NB4 (cell line): ENCODE results near the gene BMP5.

Source experiments
- DNase-seq: peaks from one replicate; pipeline ENCODE4 v3.0.0; 2010; ENCODE audit warnings: low read depth
- H3K4me3 ChIP-seq: one replicate; pipeline ENCODE4 v1.5.1; 2011; ENCODE audit warnings: mild to moderate bottlenecking, low read depth, low read length, moderate library complexity
- MYC ChIP-seq: IDR thresholded peaks from 2 replicates; pipeline ENCODE4 v1.6.1; 2011; ENCODE audit warnings: low read depth, low read length
- POLR2A ChIP-seq: IDR thresholded peaks from 2 replicates; pipeline ENCODE4 v1.6.1; 2011; ENCODE audit warnings: mild to moderate bottlenecking; ENCODE audit not compliant: insufficient read length; ENCODE audit errors: extremely low read depth
- TF ChIP-seq, protein P1 (sequence below): IDR thresholded peaks from 2 replicates; pipeline ENCODE4 v1.6.1; 2011; ENCODE audit warnings: low read depth, low read length
- TF ChIP-seq, protein P2 (sequence below): IDR thresholded peaks from one replicate; pipeline ENCODE4 v1.5.1; 2012; ENCODE audit warnings: low read depth, low read length

BMP5 gene

DNA sequence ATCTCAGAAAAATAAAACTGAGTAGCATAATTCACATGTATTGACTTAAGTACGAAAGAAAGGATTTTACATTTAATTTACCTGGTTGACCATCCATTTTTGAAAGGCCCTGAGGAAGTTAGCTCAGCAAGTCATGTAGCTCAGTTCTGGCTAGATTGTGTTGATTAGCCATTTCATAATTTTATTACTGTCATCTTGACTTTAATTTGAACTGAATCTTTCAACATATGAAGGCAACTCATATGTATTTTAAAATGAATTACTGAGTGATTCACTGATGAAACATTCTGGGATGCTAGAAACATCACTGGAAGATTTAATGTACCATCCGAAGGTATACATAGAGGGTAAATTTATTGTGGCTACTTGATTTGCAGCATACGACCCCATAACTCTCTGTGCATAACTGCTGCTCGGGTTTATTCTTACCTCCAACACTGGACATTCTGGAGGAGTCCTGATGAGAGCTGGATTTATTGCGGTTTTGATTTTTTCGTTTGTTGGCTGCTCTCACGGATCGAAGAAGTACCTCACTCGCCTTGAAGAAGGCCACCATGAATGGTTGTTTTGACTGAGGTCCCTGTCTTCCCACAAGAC, 101.7 kb downstream of the BMP5 start:
- no peak for DNase-seq
- TF ChIP-seq POLR2A, result no peak
- TF ChIP-seq, protein P1, sequence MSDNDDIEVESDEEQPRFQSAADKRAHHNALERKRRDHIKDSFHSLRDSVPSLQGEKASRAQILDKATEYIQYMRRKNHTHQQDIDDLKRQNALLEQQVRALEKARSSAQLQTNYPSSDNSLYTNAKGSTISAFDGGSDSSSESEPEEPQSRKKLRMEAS, result no peak
- TF ChIP-seq, protein P2, sequence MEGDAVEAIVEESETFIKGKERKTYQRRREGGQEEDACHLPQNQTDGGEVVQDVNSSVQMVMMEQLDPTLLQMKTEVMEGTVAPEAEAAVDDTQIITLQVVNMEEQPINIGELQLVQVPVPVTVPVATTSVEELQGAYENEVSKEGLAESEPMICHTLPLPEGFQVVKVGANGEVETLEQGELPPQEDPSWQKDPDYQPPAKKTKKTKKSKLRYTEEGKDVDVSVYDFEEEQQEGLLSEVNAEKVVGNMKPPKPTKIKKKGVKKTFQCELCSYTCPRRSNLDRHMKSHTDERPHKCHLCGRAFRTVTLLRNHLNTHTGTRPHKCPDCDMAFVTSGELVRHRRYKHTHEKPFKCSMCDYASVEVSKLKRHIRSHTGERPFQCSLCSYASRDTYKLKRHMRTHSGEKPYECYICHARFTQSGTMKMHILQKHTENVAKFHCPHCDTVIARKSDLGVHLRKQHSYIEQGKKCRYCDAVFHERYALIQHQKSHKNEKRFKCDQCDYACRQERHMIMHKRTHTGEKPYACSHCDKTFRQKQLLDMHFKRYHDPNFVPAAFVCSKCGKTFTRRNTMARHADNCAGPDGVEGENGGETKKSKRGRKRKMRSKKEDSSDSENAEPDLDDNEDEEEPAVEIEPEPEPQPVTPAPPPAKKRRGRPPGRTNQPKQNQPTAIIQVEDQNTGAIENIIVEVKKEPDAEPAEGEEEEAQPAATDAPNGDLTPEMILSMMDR, result no peak
- no peak for TF ChIP-seq MYC
- no peak overlapping the region for H3K4me3 ChIP-seq

DNA sequence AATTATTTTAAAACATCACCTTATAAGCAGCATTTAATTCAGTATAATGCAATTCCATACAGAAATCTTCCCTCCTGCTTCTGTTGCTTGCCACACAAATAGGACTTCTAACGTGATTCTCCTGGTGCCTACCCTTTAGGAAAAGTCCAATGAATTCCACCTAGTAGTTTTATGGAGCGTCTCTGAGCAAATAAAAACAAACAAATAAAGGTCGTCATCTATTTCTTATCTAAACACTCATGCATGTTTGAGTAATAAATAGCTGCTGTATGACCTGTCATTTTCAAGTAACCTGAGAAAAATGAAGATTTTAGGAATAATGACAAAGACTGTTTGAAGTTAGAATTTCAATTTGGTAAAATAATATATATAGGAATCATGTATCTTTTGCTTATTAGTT, 102.7 kb downstream of the BMP5 start:
- H3K4me3 ChIP-seq, result no peak overlapping the region
- no peak for DNase-seq
- TF ChIP-seq, protein P2, result no peak
- TF ChIP-seq MYC, result no peak
- TF ChIP-seq POLR2A, result no peak
- TF ChIP-seq, protein P1, result no peak

DNA sequence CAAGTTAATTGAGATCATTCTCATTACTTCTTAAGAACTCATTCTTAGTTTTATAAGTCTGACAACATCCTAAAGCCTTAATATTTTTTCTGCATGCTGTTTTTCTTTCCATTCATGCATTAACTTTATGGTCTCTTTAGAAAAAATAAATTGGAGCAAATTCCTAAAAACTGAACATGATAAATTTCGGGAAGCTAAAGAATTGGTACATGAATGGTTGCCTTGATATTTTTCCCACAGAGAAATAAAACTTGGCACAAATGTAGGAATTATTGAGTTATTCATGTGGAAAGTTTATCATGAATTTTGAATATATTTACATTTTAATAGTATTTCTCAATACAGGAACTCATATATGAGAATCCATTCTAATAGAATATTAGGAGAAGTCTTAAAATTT, 115.9 kb downstream of the BMP5 start:
- no peak for DNase-seq
- no peak overlapping the region for H3K4me3 ChIP-seq
- no peak for TF ChIP-seq MYC
- TF ChIP-seq, protein P1, result no peak
- TF ChIP-seq POLR2A, result no peak
- TF ChIP-seq, protein P2, result no peak

DNA sequence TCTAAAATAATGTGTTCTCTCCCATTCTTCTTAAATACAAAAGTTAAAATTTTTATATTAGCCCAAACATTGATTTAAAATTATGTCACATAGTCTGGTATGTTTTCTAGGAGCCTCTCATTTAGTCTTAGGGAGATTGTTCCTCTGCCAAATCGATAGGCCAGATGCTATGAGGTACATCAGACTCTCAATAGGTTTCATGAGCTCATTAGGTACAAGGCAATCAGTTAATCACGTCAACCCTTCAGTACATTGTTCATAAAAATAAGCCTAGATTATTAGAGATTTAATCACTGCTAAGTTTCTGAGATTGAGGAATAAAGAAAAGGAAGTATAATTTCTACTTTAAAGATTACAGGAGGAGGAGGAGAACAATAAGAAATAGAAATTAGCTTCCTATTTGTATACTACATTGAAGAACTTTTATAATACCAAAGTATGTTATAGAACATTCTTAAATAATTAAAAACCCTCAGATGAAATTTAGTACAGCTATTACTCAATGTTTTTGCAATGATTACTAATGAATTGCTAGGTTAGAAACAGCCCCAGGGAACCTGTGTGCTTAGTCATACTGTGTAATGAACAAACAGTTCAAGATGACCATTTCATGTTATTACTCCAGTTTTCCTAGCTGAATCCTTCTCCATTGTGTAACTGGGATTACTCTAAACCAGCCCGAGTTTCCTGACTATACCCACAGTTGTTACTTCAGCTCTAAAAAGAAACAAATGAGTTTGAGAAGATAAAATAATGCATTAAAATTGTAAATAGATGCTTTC, 117.0 kb downstream of the BMP5 start:
- no peak for DNase-seq
- H3K4me3 ChIP-seq, result no peak overlapping the region
- TF ChIP-seq, protein P2, result no peak
- TF ChIP-seq MYC (no peak), POLR2A (no peak)
- TF ChIP-seq, protein P1, result no peak

DNA sequence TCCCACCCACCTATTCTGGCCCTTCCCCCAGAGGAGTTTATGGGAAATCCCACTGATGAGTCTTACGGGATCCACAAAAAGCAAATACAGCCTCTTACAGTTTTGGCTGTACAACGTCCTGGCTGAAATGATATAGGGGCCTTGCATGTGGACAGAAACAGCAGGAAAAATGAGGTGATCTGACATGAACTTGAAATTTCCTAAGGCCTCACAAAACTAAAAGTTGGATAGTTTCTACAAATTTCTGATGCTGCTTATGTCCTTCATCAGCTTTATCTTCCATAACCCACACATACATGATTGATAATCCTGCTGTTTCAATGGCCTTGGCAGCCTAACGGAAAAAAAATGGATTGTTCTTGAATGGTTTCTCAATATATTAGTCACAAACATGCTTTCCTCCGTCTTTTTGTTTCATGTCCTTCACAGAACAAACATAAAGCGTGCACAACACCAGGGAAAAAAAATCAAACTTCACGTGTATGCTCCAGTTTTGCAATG, 118.8 kb downstream of the BMP5 start:
- H3K4me3 ChIP-seq, result no peak overlapping the region
- no peak for TF ChIP-seq POLR2A
- TF ChIP-seq, protein P2, result no peak
- no peak for DNase-seq
